Left ventricle myocardium inferior (tissue), 1 donor: ENCODE results near the gene CHST3. TPM values are rescaled to one million over a fixed set of nuclear protein-coding genes. Genes with fewer than 3 reads are reported as not detected.
A peak's percentile ranks its signal among the peaks of the same experiment; 100 is the strongest.

Experiments
- DNase-seq: peaks from one replicate; pipeline ENCODE4 v3.0.0-alpha.2; 2020
- H3K27ac ChIP-seq: fragments of 200-600 bp; replicated peaks from 2 replicates; pipeline ENCODE4 v1.8.0; 2021
- H3K27me3 ChIP-seq: fragments of 200-600 bp; 2 replicates; pipeline ENCODE4 v1.8.0; 2021; ENCODE audit warnings: low read depth
- H3K36me3 ChIP-seq: fragments of 200-600 bp; 2 replicates; pipeline ENCODE4 v1.8.0; 2021
- H3K4me1 ChIP-seq: fragments of 200-600 bp; 2 replicates; pipeline ENCODE4 v1.8.0; 2021
- H3K4me3 ChIP-seq: fragments of 200-600 bp; 2 replicates; pipeline ENCODE4 v1.8.0; 2021; ENCODE audit warnings: mild to moderate bottlenecking, moderate library complexity
- H3K9me3 ChIP-seq: fragments of 200-600 bp; replicated peaks from 2 replicates; pipeline ENCODE4 v1.8.0; 2021
- CTCF ChIP-seq: fragments of 200-600 bp; IDR thresholded peaks from 2 replicates; pipeline ENCODE4 v1.8.0; 2021; ENCODE audit warnings: antibody characterized with exemption, mild to moderate bottlenecking, borderline replicate concordance
- intact Hi-C: fragments of 100-400 bp; cut with micrococcal nuclease; formaldehyde crosslinking; loops from one replicate; pipeline ENCODE4 v1.11.0; 2022
- total RNA-seq: library from RNA; stranded (reverse); fragmentation: NEBNext Ultra II Directional; extraction: Animal tissue kit (Norgen Biotek cat#: 25700); gene quantifications from one replicate; pipeline ENCODE4 v1.2.1, GENCODE V29; 2021
- donor health status: DM: no; HTN: yes; CAD: no; lungs with severe emphysema.

The CHST3 gene
- total RNA-seq, 1 donor from 2014 or later = 18.0 TPM

GRCh38 chr10:72012796-72013195 is 48.6 kb downstream of the CHST3 start:
- no peak for TF ChIP-seq CTCF
- Histone ChIP-seq H3K9me3 (no peaks in the 10 kb centered on the region), H3K4me3 (no peak overlapping the region), H3K27ac (peak overlapping the region; percentile 92), H3K4me1 (peaks cover 97% of the 10 kb centered on the region), H3K27me3 (no peaks in the 10 kb centered on the region), H3K36me3 (peaks cover 11% of the 10 kb centered on the region)
- no peak for DNase-seq
- intact Hi-C loops = no loop called here

- no peak for TF ChIP-seq CTCF
- peak; percentile 73 for DNase-seq
- H3K27me3 ChIP-seq = no peaks in the 10 kb centered on the region
- peaks cover 6% of the 10 kb centered on the region for H3K36me3 ChIP-seq
- no peaks in the 10 kb centered on the region for H3K9me3 ChIP-seq
- no peak overlapping the region for H3K4me3 ChIP-seq
- intact Hi-C loops = no loop called here
- peak overlapping the region; percentile 92 for H3K27ac ChIP-seq
- H3K4me1 ChIP-seq = peaks cover 98% of the 10 kb centered on the region
Observed at GRCh38 chr10:72013202-72013945, 49.2 kb downstream of the CHST3 start.

- DNase-seq = no peak
- no peak for TF ChIP-seq CTCF
- peaks cover 90% of the 10 kb centered on the region for H3K4me1 ChIP-seq
- intact Hi-C loops = no loop called here
- no peaks in the 10 kb centered on the region for H3K27me3 ChIP-seq
- H3K36me3 ChIP-seq = peaks cover 3% of the 10 kb centered on the region
- no peak overlapping the region for H3K4me3 ChIP-seq
- peak overlapping the region; percentile 92 for H3K27ac ChIP-seq
- no peaks in the 10 kb centered on the region for H3K9me3 ChIP-seq
Observed at GRCh38 chr10:72014197-72014596, 50.0 kb downstream of the CHST3 start.

GRCh38 chr10:72014785-72015480 is 50.7 kb downstream of the CHST3 start:
- peaks cover 83% of the 10 kb centered on the region for H3K4me1 ChIP-seq
- H3K27ac ChIP-seq = peak overlapping the region; percentile 92
- no peak overlapping the region for H3K4me3 ChIP-seq
- DNase-seq = no peak
- intact Hi-C loops = no loop called here
- peaks cover 3% of the 10 kb centered on the region for H3K36me3 ChIP-seq
- H3K9me3 ChIP-seq = no peaks in the 10 kb centered on the region
- H3K27me3 ChIP-seq = no peaks in the 10 kb centered on the region
- no peak for TF ChIP-seq CTCF

GRCh38 chr10:72015841-72016240 is 51.6 kb downstream of the CHST3 start:
- peak overlapping the region; percentile 92 for H3K27ac ChIP-seq
- no peak for DNase-seq
- no peaks in the 10 kb centered on the region for H3K27me3 ChIP-seq
- H3K9me3 ChIP-seq = no peaks in the 10 kb centered on the region
- intact Hi-C loops = no loop called here
- peaks cover 3% of the 10 kb centered on the region for H3K36me3 ChIP-seq
- no peak for TF ChIP-seq CTCF
- peaks cover 74% of the 10 kb centered on the region for H3K4me1 ChIP-seq
- H3K4me3 ChIP-seq = no peak overlapping the region
